OCI-LY7 (cell line): ENCODE measurements around the gene PTPRJ. TPM values are rescaled to one million over a fixed set of nuclear protein-coding genes. Genes with fewer than 3 reads are reported as not detected.

Experiments used
- BruUV-seq: library from RNA; stranded (reverse); fragments of 400-500 nt; replicated peaks from 2 replicates; lab custom pipeline; 2021; lab: Mats Ljungman, UMichigan
- CTCF ChIA-PET: fragments of 300-600 bp; sonication (Branson Sonifier 250); formaldehyde crosslinking; loops from one replicate; lab custom pipeline; 2022; ENCODE audit warnings: antibody characterized with exemption; ENCODE audit not compliant: unreplicated experiment; lab: Charles Lee
- POLR2A ChIA-PET: fragments of 300-600 bp; sonication (Branson Sonifier 250); formaldehyde crosslinking; loops from one replicate; lab custom pipeline; 2022; ENCODE audit warnings: antibody characterized with exemption; lab: Charles Lee
- DNase-seq: peaks from one replicate; pipeline ENCODE4 v3.0.0-alpha.2; 2015; ENCODE audit warnings: low spot score
- H2AFZ ChIP-seq: fragments of 200-600 bp; sonication (generic), shearing (Covaris generic); 2 replicates; pipeline ENCODE4 v1.6.1; 2014; ENCODE audit warnings: mild to moderate bottlenecking, antibody characterized with exemption, low read length, moderate library complexity
- H3K27ac ChIP-seq: fragments of 200-600 bp; sonication (generic); 2 replicates; pipeline ENCODE4 v1.5.1; 2014; ENCODE audit warnings: mixed run types, low read depth, mild to moderate bottlenecking, moderate library complexity, low read length, inconsistent platforms; ENCODE audit not compliant: poor library complexity, severe bottlenecking
- H3K36me3 ChIP-seq: fragments of 200-600 bp; sonication (generic); 2 replicates; pipeline ENCODE4 v1.6.1; 2014; ENCODE audit warnings: mild to moderate bottlenecking, antibody characterized with exemption, low read length, moderate library complexity, mixed read lengths; ENCODE audit not compliant: insufficient read depth
- H3K4me1 ChIP-seq: fragments of 200-600 bp; sonication (generic); 2 replicates; pipeline ENCODE4 v1.5.1; 2014; ENCODE audit warnings: mild to moderate bottlenecking, low read length; ENCODE audit not compliant: insufficient read depth, poor library complexity, severe bottlenecking
- H3K4me2 ChIP-seq: fragments of 200-600 bp; sonication (generic); 2 replicates; pipeline ENCODE4 v1.6.1; 2014; ENCODE audit warnings: mild to moderate bottlenecking, low read length
- H3K4me3 ChIP-seq: fragments of 200-600 bp; sonication (generic); 2 replicates; pipeline ENCODE4 v1.5.1; 2014; ENCODE audit warnings: mild to moderate bottlenecking, low read depth, low read length; ENCODE audit not compliant: poor library complexity, severe bottlenecking
- H3K79me2 ChIP-seq: fragments of 200-600 bp; sonication (generic); 2 replicates; pipeline ENCODE4 v1.6.1; 2016; ENCODE audit warnings: low read depth, mild to moderate bottlenecking, low read length, moderate library complexity, mixed read lengths; ENCODE audit not compliant: insufficient read depth
- H3K9me2 ChIP-seq: fragments of 200-600 bp; sonication (generic); 2 replicates; pipeline ENCODE4 v1.6.1; 2016; ENCODE audit warnings: mild to moderate bottlenecking, low read length, mixed read lengths; ENCODE audit not compliant: insufficient read depth
- H3K9me3 ChIP-seq: fragments of 200-600 bp; sonication (generic); 2 replicates; pipeline ENCODE4 v1.6.1; 2014; ENCODE audit warnings: mild to moderate bottlenecking, mixed run types, low read length, mixed read lengths
- H4K20me1 ChIP-seq: fragments of 200-600 bp; sonication (generic); 2 replicates; pipeline ENCODE4 v1.6.1; 2014; ENCODE audit warnings: mild to moderate bottlenecking, antibody characterized with exemption, low read length, moderate library complexity, mixed read lengths; ENCODE audit not compliant: insufficient read depth
- CTCF ChIP-seq: fragments of 200-600 bp; sonication (generic); conservative IDR thresholded peaks from 2 replicates; pipeline ENCODE4 v1.5.1; 2014; ENCODE audit warnings: mild to moderate bottlenecking, antibody characterized with exemption, low read length, moderate library complexity, mixed read lengths
- EZH2phosphoT487 ChIP-seq: fragments of 200-600 bp; sonication (generic); IDR thresholded peaks from 2 replicates; pipeline ENCODE4 v1.6.1; 2018; ENCODE audit warnings: low read depth, borderline replicate concordance, mild to moderate bottlenecking, mixed run types, antibody characterized with exemption, low read length, moderate library complexity, mixed read lengths
- intact Hi-C: fragments of 100-400 bp; cut with micrococcal nuclease; formaldehyde crosslinking; loops from one replicate; pipeline ENCODE4 v1.10.0; 2022; ENCODE audit not compliant: unreplicated experiment
- total RNA-seq, 2 experiments: library from RNA; depleted of rRNA in 1 of 2; stranded (reverse); fragments of >200 nt in 1 of 2; shearing (Covaris generic) in 1 of 2; gene quantifications; 2 replicates each; pipeline ENCODE4 v1.2.3, GENCODE V29; 2014 to 2022

The PTPRJ gene
- total RNA-seq, 2 experiments from 2014 or later = 5.4 to 28.3 TPM

- no peaks in the 10 kb centered on the region for H3K79me2 ChIP-seq
- TF ChIP-seq CTCF (no peak), EZH2phosphoT487 (no peak)
- no peak overlapping the region for H3K4me2 ChIP-seq
- H3K27ac ChIP-seq = no peak overlapping the region
- no peaks in the 10 kb centered on the region for H3K9me3 ChIP-seq
- intact Hi-C loops = no loop called here
- H2AFZ ChIP-seq = no peak overlapping the region
- ChIA-PET POLR2A (interaction anchor here (0.7 kb wide), 1 partner anchor 661 kb away, joined by 4 read pairs; no protein-coding TSS in a partner anchor), CTCF (no interaction called here)
- H3K4me1 ChIP-seq = no peaks in the 10 kb centered on the region
- H4K20me1 ChIP-seq = no peaks in the 10 kb centered on the region
- no peak overlapping the region for H3K4me3 ChIP-seq
- BruUV-seq = no TSS peak
- H3K36me3 ChIP-seq = peaks cover 47% of the 10 kb centered on the region; the same call in 1 of the 2 replicates
- DNase-seq = no peak
- H3K9me2 ChIP-seq = no peaks in the 10 kb centered on the region
Measured at GRCh38 chr11:48162885-48163268, 182.5 kb downstream of the PTPRJ start.

- CTCF ChIA-PET = no interaction called here
Measured at GRCh38 chr11:48163360-48164100, 183.2 kb downstream of the PTPRJ start.

More at GRCh38 chr11:48163360-48164100, 183.2 kb downstream of the PTPRJ start:
- Histone ChIP-seq H3K4me1 (no peaks in the 10 kb centered on the region), H2AFZ (no peak overlapping the region), H3K79me2 (no peaks in the 10 kb centered on the region), H3K9me3 (no peaks in the 10 kb centered on the region), H3K36me3 (peaks cover 47% of the 10 kb centered on the region; the same call in 1 of the 2 replicates), H4K20me1 (no peaks in the 10 kb centered on the region), H3K27ac (no peak overlapping the region), H3K9me2 (no peaks in the 10 kb centered on the region), H3K4me2 (no peak overlapping the region), H3K4me3 (no peak overlapping the region)
- no peak for DNase-seq
- intact Hi-C loops = no loop called here
- no TSS peak for BruUV-seq
- POLR2A ChIA-PET = interaction anchor here (0.6 kb wide), 1 partner anchor 227 kb away, joined by 3 read pairs; no protein-coding TSS in a partner anchor
- TF ChIP-seq EZH2phosphoT487 = no peak
- TF ChIP-seq CTCF = no peak
